Stimulated activated naive CD8-positive, alpha-beta T cell treated with anti-CD3 and anti-CD28 coated beads, Interleukin-15, Interleukin-2, amounts not matched to agents 100 U/mL and 50 U/mL, for 24 hours (primary cell): ENCODE data around the gene ZBTB38.

Source experiments
- ATAC-seq: fragments of 150-1000 bp; cut with Tn5 transposase; one replicate; pipeline ENCODE4 v1.10.0; 2021
- DNase-seq: peaks from one replicate; pipeline ENCODE4 v3.0.0; 2021

The ZBTB38 gene

DNA sequence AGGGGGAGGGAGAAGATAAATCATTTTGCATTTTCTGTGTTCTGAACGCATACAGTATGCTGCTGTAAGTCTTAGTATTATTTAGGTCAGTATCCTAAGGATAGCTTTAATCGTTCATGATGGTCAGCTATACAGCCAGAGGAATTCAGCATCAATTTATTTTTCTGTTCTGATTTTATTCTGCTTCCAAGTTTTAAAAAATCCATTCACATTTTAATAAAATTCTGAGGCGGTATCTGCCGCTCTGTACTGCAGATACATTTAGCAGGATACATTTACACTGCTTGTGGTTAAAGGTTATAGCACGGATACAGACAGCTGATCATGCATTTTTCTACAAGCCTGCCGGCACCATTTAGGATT, 17.8 kb downstream of the ZBTB38 start:
- no peak for DNase-seq
- ATAC-seq: no peak

DNA sequence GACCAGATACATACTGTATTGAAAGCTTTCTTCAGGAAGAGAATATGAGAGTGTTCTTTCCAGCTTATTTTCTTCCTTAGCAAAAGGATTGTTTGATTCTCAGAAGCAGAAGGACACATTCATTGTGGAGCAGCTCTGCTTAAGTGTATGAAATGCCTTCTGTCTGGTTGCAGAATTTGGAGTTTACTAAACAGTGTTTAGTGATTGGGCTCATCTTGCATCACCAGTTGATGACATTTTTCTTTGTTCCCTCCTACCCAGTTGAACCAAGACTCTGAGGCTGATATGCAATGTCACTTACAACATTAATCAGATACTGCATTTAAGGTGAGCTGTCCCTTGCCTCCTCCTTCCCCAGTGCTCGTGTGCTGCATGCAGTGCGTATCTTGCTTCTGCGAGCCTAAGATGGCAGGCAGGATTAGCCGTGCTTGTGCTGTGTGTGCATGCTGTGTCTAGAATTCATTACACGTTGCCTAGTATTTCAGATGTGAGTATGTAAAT, 18.4 kb downstream of the ZBTB38 start:
- DNase-seq (no peak), ATAC-seq (no peak)

DNA sequence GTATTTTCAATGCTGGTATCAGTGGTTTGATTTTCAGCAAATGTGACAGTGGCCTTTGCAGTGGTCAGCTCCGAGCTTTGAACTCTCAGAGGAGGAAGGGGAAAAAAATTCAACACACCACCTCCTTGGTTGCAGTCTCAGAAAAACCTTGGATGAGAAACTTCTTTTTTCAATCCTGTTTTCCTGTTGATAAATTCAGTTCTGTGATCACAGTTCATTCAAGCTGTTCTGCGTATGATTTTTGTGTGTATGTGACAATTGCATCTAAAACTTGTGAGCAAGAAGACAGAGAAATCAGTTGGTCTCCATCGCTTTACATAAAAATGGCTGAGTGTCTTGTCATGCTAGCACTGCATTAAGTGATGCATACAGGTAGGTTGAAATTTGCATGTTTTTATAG, 19.2 kb downstream of the ZBTB38 start:
- DNase-seq (no peak), ATAC-seq (no peak)

DNA sequence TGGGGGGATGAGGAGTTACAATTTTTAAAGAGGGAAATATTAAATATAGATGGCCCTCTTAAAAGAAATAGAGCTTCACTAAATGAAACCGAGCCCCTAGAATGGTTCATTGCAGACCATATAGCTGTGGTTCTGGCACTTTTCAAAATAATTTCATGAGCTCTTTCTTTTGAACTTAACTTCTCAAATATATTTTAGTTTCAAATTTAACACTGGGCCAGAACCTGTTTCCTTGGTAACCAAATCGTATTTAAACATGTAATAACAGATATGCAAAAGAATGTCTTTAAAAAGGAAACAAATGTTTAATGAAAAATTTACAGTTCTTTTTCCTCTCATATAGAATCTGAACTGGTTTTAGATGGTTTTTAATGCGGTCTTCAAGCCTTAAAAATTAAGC, 20.1 kb downstream of the ZBTB38 start:
- no peak for DNase-seq

DNA sequence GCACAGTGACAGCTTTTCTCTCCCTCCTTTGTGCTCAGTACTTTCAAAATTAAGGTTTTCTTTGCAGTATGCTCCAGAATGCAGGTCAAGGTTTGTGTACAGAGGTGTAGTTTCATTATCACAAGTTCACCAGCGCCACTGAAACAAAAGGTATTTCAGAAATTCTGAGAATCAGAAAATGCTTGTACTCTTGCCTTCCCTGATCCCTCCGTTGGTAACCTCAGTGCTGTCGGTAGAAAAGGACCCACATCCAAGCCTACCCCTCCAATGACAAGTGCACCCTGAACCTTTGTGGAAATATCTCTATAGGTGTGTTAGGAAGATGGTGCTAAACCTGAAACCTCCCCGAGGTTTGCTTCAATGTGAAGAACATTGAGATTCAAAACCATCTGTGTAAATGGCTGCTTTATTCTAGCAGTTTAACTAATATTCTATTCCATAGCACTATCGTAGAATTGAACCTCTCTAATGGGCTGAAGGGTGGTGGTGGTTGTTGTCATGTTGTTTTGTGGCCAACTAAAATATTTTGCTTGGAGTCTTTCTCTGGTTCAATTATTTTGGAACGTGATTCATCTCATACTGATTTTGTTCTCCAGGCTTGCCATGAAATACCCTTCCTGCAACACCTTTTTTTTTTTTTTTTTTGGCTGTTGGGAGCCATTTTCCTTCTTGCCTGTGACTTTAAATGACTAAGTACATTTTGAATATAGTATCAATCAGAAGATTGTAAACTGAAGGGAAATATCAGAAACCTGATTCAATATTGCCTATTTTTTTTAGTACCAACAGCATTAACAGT, 20.7 kb downstream of the ZBTB38 start:
- no peak for ATAC-seq
- DNase-seq: no peak

More for the DNA sequence above, 20.1 kb downstream of the ZBTB38 start:
- ATAC-seq: no peak

DNA sequence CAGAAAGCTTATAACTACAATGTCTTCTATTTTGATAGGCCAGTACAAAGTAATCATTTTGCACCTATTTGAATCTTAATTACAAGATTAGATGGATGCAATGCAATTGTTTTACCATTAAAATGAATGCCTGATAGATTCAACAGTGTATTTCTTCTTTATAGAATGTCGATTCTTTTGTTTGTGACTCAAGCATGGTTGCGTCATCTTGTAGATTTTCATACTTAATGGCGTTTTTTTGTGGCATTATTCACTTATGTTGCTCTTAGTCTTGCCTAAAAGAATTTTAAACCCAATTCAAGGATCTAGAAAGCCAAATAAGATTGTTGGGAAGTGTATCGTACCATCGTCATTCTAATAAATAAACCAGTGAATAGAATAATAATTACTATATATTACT, 21.4 kb downstream of the ZBTB38 start:
- ATAC-seq (no peak), DNase-seq (no peak)

DNA sequence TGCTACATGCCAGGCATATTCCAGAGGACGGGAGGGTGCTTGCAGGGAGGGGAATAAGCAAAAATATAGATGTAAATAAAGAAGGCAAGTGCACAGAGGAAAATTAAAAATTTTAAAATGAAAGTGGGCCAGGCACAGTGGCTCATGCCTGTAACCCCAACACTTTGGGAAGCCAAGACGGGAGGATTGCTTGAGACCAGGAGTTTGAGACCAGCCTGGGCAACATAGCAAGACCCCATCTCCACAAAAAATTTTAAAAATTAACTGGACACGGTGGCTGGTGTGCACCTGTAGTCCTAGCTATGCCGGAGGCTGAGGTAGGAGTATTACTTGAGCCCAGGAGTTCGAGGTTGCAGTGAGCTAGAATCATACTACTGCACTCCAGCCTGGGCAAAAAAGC, 22.4 kb downstream of the ZBTB38 start:
- ATAC-seq: no peak

DNA sequence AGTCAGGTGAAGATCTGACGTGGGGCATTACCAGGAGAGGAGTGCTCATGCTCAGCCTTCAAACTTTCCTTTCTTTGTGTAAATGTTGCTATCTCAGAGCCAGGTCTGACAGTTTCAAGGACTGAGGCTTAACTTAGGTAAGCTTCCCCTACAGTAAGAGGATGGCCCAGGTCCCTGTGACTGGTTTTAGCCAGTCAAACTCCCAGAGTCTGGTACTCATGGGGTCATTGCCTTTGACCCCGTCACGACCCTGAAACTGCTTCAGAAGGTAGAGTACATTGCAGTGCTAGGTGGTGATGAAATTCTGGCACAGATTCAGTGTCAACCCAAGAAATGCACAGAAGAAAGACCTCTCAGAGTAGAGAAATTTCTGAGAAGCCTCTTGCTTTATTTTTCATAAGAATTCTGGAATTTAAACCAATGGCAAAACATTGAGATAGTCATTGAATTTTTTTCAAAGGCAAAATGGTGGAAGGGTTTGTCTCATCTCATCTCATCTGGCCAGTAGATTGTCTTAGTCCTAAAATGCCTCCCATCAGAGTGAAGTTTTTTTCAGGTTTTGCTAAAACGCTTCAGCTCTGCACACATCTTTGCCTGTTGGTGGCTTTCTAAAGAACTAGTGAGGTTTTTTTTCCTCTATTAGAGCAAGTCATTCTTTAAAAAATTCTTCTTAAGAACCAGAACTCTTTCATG, 23.1 kb downstream of the ZBTB38 start:
- DNase-seq (no peak), ATAC-seq (no peak)

More for the DNA sequence above, 22.4 kb downstream of the ZBTB38 start:
- DNase-seq: no peak

DNA sequence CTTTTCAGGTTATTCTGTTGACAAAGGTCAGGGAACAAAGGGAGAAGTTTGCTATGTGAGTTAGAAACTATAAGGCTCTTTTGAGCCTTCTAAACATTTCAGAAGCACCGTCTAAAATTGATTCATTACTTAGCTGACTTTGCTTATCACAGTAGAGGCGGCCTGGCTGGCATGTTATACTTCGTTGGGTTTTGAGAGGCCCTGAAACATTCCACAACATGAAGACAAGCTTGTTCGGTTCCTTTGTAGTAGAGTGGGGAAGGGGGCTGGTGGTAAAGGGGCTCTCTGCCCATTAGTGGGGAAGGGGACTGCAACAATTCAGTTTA, 23.6 kb downstream of the ZBTB38 start:
- DNase-seq: no peak
- ATAC-seq: no peak

DNA sequence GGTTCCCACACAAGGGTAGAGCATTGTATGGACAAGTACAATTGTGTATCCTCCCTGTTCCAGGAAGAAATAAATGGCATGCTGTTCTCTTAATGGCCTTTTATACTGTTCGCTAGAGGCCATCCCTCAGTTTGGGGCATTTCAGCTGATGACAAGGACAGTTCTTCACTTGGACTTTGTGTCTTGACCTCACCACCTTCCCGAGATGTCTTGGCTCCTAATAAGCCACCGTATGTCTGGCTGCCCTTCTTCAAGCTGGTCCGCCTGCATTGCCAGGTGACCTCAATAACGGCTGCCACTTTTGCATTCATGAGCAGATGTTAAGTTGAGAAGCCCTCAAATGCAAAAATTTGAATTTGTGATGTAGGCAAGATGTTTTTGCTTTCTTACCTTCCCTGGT, 24.1 kb downstream of the ZBTB38 start:
- ATAC-seq (no peak), DNase-seq (no peak)

DNA sequence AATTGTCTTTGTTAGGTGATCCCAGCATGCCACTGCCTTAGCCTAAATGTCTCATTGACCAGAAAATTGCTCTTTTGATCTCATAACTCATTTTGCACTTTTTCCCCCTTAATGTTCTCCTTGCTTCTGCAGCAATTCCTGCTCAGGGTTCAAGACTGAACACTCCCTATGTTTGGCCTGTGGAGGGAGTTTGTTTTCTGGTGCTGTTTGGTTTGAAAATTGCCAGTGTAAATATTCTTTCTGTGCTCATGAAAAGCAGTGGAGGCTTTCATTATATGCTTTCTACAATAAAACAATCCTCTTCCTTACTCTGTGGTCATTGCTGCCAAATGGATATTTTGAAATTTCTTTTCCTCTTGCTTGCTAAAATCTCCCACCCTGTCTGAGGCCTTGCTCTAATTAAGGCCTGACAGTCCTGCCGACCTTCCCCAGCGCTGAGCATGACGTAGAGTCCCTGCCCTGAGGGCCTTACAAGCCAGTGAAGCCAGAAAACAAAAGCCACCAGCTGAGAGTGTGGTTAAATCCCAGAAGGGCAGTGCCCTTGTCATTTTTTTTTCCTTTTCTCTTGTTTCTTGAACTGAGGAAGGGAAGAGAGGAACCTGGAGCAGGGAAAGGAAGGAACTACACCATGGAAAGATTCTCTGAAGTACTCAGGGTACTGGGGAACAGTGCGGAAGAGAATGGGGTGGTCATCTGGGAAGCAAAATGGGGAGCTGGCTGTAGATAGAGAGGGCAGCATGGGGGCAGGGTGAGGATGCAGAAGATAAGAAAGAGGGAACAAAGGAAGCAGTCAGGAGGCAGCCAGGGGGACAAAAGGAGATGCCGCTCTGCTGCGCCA, 24.8 kb downstream of the ZBTB38 start:
- no peak for DNase-seq
- no peak for ATAC-seq

DNA sequence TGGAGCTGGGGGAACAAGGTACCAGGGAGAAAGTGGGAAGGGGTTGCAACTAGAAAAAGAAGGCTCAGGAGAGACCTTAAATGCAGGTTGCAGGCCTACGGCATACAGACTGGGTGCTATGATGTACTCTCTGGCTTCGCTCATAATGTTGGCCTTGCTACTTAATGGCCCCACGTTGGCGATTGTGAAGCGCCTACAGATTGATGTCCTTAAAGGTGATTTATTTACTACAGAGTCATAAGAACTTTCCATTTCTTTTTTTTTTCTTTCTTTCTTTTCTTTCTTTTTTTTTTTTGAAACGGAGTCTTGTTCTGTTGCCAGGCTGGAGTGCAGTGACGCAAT, 25.4 kb downstream of the ZBTB38 start:
- DNase-seq: no peak
- no peak for ATAC-seq

DNA sequence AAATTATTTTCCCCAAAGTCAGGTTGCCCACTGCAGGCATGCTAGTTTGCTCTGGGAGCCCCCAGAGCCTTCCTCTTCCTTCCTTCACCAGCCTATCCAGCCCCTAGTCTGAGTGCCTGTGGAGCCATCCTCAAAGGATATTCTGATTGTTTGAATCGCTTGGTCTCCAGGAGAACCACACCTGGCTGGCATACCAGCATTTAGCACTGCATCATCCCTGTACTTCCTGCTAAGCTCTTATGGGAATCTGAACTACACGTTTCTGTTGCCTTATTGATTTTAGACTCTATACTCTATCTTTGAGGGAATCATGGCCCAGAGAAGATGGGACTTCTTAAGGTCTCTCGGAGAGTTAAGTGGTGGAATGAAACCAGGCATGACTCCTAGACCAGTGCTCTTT, 26.3 kb downstream of the ZBTB38 start:
- ATAC-seq: no peak
- DNase-seq: no peak

DNA sequence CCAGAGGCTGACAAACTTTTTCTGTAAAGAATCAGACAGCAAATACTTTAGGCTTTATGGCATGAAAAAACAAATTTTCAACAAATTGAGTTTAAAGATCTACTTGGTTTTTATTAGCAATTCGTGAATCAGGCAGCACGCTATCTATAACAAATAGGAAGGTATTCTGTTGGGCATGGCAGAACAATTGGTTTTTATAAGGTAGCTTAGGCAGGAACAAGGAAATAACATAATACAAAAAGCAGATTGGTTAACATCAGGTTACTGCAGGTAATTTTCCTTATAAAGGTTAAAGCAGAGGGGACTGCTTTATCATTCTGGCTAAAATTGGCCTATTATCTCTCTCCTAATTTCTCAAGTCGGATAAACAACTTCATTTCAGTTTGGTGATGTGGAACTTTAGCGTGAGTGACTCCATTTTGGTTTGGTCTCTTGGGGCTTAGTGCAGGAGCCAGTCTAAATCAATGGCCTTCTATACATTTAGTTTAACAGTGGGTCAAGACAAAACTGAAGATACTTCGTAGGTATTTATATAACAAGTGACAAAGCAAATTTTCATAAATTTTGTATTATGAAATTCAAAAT, 26.8 kb downstream of the ZBTB38 start:
- DNase-seq: no peak
- no peak for ATAC-seq

DNA sequence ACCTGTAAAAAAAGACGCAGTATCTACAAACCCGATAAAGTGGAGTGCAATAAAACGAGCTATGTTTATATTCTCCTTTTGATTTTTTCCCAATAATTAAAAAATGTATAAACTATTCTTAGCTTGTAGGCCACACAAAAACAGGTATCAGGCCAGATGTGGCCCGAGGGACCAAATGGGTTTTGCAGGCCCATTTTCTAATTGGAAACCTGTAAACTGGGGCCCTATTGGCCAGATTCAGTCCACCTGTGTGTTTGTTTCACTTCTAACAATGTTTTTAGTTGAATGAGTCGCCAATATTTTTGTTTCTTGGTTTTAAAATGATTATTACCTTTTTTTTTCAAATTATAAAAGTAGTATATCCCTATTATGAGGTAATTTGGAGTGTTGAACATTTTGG, 29.7 kb downstream of the ZBTB38 start:
- ATAC-seq (no peak), DNase-seq (no peak)

DNA sequence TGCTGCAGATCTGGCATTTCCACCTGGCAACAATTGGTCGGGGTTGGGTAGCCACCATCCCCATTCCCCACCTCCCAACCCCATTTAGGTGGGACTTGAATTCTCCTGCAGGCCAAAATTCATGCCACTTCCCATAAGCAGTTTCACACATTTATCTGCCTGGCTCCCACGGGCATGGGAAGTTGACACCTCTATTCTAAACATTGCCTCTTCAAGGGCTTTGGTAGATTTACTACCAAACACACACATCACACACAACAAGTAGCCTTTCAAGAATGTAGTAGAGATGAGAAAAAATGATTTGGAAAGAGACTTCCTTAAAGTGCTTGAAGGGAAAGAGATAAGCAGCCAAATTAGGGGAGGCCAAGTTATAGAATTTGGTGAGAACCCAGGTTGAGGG, 30.9 kb downstream of the ZBTB38 start:
- ATAC-seq: no peak
- no peak for DNase-seq

DNA sequence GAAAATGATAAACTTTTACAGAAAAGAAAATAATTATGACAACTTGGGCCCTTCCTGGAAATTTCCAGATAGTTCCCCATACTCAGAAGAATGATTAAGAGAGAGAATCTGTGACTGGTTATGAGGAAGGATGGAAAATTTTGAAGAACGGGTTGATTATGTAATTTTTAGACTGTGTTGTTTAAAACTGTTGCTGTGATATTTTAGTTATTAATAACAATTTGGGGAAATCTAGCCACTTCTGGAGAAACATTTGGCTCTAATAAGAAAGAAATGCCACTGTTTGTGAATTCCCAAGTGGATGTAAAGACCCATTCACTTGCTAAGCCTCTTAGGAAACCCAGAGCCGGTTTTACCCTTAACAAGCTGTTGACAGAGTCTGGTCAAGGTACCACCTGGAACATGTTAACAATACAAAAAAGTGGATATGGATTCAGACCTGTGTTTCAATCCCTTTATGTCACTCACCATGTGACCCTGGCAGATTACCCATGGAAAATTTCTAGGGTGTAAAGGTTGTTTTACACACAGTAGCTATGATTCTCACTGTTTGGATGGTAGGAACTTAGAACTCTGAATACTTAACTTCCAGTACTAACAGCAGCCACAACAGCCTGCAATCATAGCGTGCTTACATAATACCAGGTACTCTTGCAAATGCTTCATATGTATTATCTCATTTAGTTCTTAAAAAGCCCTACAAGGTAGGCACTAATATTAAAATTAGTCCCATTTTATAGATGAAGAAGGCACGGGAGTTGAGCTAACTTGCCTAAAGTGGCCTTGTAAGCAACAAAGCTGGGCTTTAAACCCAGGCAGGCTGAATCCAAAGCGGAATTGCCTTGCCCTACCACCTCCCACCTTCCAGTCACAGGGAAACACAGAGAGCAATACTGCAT, 32.0 kb downstream of the ZBTB38 start:
- DNase-seq: no peak
- no peak for ATAC-seq

DNA sequence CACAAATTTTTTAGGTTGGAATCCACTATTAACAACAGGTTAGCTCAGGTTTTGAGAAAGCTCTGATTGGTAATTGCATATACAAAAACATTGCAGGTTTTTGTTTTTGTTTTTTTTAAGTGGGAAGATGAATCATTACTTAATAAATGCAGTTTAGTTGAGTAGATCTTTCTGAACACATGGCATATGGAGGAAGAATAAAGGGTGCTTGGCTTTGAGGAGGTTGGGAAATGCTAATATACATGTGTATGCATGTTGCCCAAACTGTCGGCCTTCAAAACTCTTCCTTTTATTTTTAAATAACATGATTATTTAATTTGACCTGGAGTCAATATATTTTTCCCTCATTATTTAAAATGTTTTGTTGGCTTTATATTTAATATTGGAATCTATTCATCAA, 32.8 kb downstream of the ZBTB38 start:
- DNase-seq (no peak), ATAC-seq (no peak)

DNA sequence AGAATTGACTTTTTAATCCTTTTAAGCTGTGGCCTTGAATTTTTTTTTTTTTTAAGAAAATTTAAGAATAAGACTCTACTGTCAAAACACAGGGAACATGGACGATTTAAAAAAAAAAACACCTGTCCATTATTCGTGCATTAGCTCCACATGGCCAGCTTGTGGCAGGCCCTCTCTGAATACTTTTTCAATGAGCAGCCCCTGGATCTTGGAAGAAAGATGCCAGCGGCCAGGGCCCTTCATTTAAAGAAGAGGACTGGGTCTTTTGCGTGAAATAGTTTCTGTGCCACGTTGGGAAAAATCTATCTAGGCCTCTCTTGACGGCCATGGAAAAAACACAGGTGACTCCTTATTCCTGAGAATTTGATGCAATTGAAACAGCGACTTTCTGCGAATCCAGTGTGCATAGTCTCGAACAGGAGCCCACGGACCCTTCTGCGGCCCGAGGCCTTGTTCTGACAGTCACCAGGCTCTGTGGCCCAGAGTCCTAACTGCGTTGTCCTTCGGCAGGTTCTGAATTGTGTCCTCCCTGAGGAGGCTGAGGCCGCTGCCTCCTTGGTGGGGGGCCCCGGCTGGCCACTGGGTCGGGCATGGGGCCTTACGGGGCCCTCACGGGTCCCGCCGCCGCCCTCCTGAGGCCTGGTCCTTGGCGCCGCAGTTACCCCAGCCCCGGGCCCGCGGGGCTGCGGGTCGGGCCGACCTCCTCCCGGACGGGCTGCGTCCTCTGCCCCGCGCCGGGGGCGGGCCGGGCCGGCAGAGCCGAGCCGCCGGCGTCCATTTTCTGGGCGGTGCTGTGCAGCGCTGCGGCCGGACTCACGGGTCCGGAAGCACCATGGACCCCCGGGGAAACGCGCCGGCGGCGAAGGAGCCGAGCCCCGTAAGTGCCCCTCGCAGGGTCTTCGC, 33.5 kb downstream of the ZBTB38 start:
- ATAC-seq: peak; percentile 79
- DNase-seq: peak; percentile 59

DNA sequence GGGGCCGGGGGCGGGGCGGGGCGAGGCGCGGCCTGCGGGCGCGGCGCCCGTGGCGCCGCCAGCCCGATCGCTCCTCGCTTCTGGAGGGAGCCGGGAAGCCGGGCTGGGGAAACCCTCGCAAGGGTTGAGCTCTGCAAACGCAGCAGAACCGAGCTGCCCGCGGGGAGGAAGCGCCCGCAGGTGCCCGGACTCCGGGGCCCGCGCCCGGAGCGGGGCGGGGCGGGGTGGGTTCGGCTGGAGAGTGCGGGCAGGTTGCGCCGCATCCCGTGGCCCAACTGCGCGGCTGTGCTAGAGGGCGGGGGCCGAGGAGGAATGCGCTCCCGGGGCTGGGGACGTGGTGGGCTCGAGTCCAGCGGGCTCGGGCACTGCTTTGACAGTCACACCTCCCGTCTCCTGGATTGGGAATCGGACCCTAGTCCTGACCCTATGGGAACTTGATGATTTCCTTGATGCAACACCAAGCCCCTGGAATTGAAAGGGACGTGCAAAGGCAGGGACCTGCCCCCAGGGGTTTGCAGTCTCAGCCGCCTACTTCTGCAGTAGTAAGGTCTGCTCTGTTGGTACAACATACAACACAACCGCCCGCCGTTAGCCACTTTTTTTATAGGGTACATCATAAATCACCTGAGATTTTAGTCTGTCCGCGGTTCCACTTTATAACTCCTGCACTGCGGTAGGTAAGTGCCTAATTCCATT, 34.3 kb downstream of the ZBTB38 start:
- peak; percentile 58 for ATAC-seq
- peak; percentile 52 for DNase-seq
